ENCODE measurements around the gene SFTPA1. TPM values are rescaled to one million over a fixed set of nuclear protein-coding genes. Genes with fewer than 3 reads are reported as not detected.

The SFTPA1 gene
- total RNA-seq, 1 donor from 2014 or later = not detected

GRCh38 chr10:79583488-79584024 is 27.2 kb upstream of the SFTPA1 start:
- peaks cover 5% of the 10 kb centered on the region for H3K9me3 Mint-ChIP-seq (ENCODE audit: unreplicated experiment)

GRCh38 chr10:79585870-79586527 is 24.7 kb upstream of the SFTPA1 start:
- Mint-ChIP-seq H3K4me3 (ENCODE audit: unreplicated experiment) (no peak overlapping the region), H3K4me1 (ENCODE audit: low read depth, unreplicated experiment) (no peaks in the 10 kb centered on the region), H3K36me3 (ENCODE audit: low read depth, unreplicated experiment) (peaks cover 5% of the 10 kb centered on the region), H3K9me3 (ENCODE audit: unreplicated experiment) (peaks cover 1% of the 10 kb centered on the region), H3K27ac (ENCODE audit: unreplicated experiment) (no peak overlapping the region), H3K27me3 (ENCODE audit: low read depth, unreplicated experiment) (peaks cover 40% of the 10 kb centered on the region)
- TF ChIP-seq CTCF (IDR thresholded peaks at IDR 0.05; ENCODE audit: insufficient read depth, low read depth, low read length) (no peak), EZH2 (IDR thresholded peaks at IDR 0.05; ENCODE audit: insufficient read depth, low read length) (no peak)
- DNase-seq (ENCODE audit: low read depth) = no peak
- Histone ChIP-seq H3K4me1 (ENCODE audit: insufficient read depth, low read length) (no peaks in the 10 kb centered on the region), H3K9me3 (ENCODE audit: insufficient read depth, low read depth, low read length) (no peaks in the 10 kb centered on the region), H3K79me2 (ENCODE audit: insufficient read depth, low read length) (no peaks in the 10 kb centered on the region), H3K4me2 (ENCODE audit: low read length) (no peak overlapping the region), H3K9ac (ENCODE audit: low read length) (no peak overlapping the region), H3K27me3 (ENCODE audit: insufficient read depth, low read length) (peaks cover 3% of the 10 kb centered on the region), H3K36me3 (ENCODE audit: insufficient read depth, low read length) (no peaks in the 10 kb centered on the region), H3K27ac (ENCODE audit: low read depth, low read length) (no peak overlapping the region), H4K20me1 (ENCODE audit: insufficient read depth, low read length) (no peaks in the 10 kb centered on the region), H2AFZ (ENCODE audit: low read depth, low read length) (no peak overlapping the region), H3K4me3 (ENCODE audit: insufficient read depth, low read depth, low read length) (no peak overlapping the region)
- no peak for FAIRE-seq

More at GRCh38 chr10:79583488-79584024, 27.2 kb upstream of the SFTPA1 start:
- no peak for TF ChIP-seq CTCF (IDR thresholded peaks at IDR 0.05; ENCODE audit: insufficient read depth, low read depth, low read length)
- TF ChIP-seq EZH2 (IDR thresholded peaks at IDR 0.05; ENCODE audit: insufficient read depth, low read length) = no peak
- Histone ChIP-seq H4K20me1 (ENCODE audit: insufficient read depth, low read length) (no peaks in the 10 kb centered on the region), H3K4me2 (ENCODE audit: low read length) (no peak overlapping the region), H3K4me1 (ENCODE audit: insufficient read depth, low read length) (no peaks in the 10 kb centered on the region), H3K9me3 (ENCODE audit: insufficient read depth, low read depth, low read length) (no peaks in the 10 kb centered on the region), H3K79me2 (ENCODE audit: insufficient read depth, low read length) (no peaks in the 10 kb centered on the region), H3K4me3 (ENCODE audit: insufficient read depth, low read depth, low read length) (no peak overlapping the region), H2AFZ (ENCODE audit: low read depth, low read length) (no peak overlapping the region), H3K27ac (ENCODE audit: low read depth, low read length) (no peak overlapping the region), H3K27me3 (ENCODE audit: insufficient read depth, low read length) (peaks cover 6% of the 10 kb centered on the region), H3K36me3 (ENCODE audit: insufficient read depth, low read length) (no peaks in the 10 kb centered on the region), H3K9ac (ENCODE audit: low read length) (no peak overlapping the region)
- Mint-ChIP-seq H3K27ac (ENCODE audit: unreplicated experiment) (no peak overlapping the region), H3K36me3 (ENCODE audit: low read depth, unreplicated experiment) (peaks cover 5% of the 10 kb centered on the region), H3K4me1 (ENCODE audit: low read depth, unreplicated experiment) (no peaks in the 10 kb centered on the region), H3K4me3 (ENCODE audit: unreplicated experiment) (no peak overlapping the region), H3K27me3 (ENCODE audit: low read depth, unreplicated experiment) (peaks cover 25% of the 10 kb centered on the region)
- DNase-seq (ENCODE audit: low read depth) (no peak), FAIRE-seq (peak; percentile 56)

- no peaks in the 10 kb centered on the region for H3K9me3 ChIP-seq (ENCODE audit: insufficient read depth, low read depth, low read length)
- no peak overlapping the region for H3K4me3 ChIP-seq (ENCODE audit: insufficient read depth, low read depth, low read length)
- no peak for TF ChIP-seq EZH2 (IDR thresholded peaks at IDR 0.05; ENCODE audit: insufficient read depth, low read length)
- no peak for TF ChIP-seq CTCF (IDR thresholded peaks at IDR 0.05; ENCODE audit: insufficient read depth, low read depth, low read length)
- no peak overlapping the region for H3K4me2 ChIP-seq (ENCODE audit: low read length)
- H3K9ac ChIP-seq (ENCODE audit: low read length) = no peak overlapping the region
- no peaks in the 10 kb centered on the region for H4K20me1 ChIP-seq (ENCODE audit: insufficient read depth, low read length)
- no peaks in the 10 kb centered on the region for H3K36me3 ChIP-seq (ENCODE audit: insufficient read depth, low read length)
- Mint-ChIP-seq H3K4me1 (ENCODE audit: low read depth, unreplicated experiment) (no peaks in the 10 kb centered on the region), H3K4me3 (ENCODE audit: unreplicated experiment) (no peak overlapping the region), H3K27ac (ENCODE audit: unreplicated experiment) (no peak overlapping the region), H3K36me3 (ENCODE audit: low read depth, unreplicated experiment) (peaks cover 5% of the 10 kb centered on the region), H3K27me3 (ENCODE audit: low read depth, unreplicated experiment) (peaks cover 41% of the 10 kb centered on the region), H3K9me3 (ENCODE audit: unreplicated experiment) (peaks cover 1% of the 10 kb centered on the region)
- FAIRE-seq = no peak
- H2AFZ ChIP-seq (ENCODE audit: low read depth, low read length) = no peak overlapping the region
- H3K27me3 ChIP-seq (ENCODE audit: insufficient read depth, low read length) = peaks cover 3% of the 10 kb centered on the region
- H3K4me1 ChIP-seq (ENCODE audit: insufficient read depth, low read length) = no peaks in the 10 kb centered on the region
- no peaks in the 10 kb centered on the region for H3K79me2 ChIP-seq (ENCODE audit: insufficient read depth, low read length)
- no peak overlapping the region for H3K27ac ChIP-seq (ENCODE audit: low read depth, low read length)
- no peak for DNase-seq (ENCODE audit: low read depth)
Measured at GRCh38 chr10:79586933-79587332, 23.8 kb upstream of the SFTPA1 start.

Measured in astrocyte (in vitro differentiated cells and primary cell).